ENCODE measurements around the gene RAB31.

DNA sequence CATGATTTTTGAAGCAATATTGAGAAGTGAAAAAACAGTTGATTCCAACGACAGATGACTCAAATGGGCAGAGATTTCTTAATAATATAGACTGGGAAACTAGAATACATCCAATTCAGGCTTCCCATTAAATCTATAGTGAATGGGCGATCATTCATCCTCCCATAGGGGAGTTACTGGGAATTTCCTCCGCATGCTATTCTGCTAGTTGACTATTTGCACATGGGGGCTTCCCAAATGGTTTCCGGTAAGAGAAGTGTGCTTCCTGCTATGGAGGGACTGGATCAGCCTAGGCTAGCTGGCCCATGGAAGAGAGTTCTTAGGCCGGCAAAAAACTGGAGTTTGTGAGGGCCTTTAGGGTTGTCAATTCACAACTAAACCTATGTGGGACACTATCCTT lies 203.1 kb downstream of the RAB31 start:
- TF ChIP-seq, protein P1, sequence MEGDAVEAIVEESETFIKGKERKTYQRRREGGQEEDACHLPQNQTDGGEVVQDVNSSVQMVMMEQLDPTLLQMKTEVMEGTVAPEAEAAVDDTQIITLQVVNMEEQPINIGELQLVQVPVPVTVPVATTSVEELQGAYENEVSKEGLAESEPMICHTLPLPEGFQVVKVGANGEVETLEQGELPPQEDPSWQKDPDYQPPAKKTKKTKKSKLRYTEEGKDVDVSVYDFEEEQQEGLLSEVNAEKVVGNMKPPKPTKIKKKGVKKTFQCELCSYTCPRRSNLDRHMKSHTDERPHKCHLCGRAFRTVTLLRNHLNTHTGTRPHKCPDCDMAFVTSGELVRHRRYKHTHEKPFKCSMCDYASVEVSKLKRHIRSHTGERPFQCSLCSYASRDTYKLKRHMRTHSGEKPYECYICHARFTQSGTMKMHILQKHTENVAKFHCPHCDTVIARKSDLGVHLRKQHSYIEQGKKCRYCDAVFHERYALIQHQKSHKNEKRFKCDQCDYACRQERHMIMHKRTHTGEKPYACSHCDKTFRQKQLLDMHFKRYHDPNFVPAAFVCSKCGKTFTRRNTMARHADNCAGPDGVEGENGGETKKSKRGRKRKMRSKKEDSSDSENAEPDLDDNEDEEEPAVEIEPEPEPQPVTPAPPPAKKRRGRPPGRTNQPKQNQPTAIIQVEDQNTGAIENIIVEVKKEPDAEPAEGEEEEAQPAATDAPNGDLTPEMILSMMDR (IDR thresholded peaks at IDR 0.05; ENCODE audit: borderline replicate concordance, extremely low read depth, low read length, poor library complexity, severe bottlenecking) = no peak
- TF ChIP-seq EZH2 (IDR thresholded peaks at IDR 0.05; ENCODE audit: borderline replicate concordance, low read depth, low read length, severe bottlenecking) = no peak

Data from DND-41 (cell line).